GM19397 (cell line): ENCODE results near the gene RECK.
"Not testable (repeated sequence)": the region's sequence is repeated elsewhere in the genome, so short reads cannot be mapped to it uniquely, and the experiment has no call there.

Experiments
- ATAC-seq: cut with Tn5 transposase; IDR thresholded peaks from one replicate; pipeline ENCODE4 v1.9.1; 2021; ENCODE audit warnings: mild to moderate bottlenecking, moderate library complexity; ENCODE audit not compliant: unreplicated experiment

The RECK gene

GRCh38 chr9:36109071-36109470 lies 72.4 kb downstream of the RECK start:
- no peak for ATAC-seq

- ATAC-seq: no peak
Measured at GRCh38 chr9:36110434-36110833, 73.7 kb downstream of the RECK start.

GRCh38 chr9:36112516-36112915 lies 75.8 kb downstream of the RECK start:
- ATAC-seq: no peak

- ATAC-seq: no peak
Measured at GRCh38 chr9:36113999-36114398, 77.3 kb downstream of the RECK start.

GRCh38 chr9:36116593-36116992 lies 79.9 kb downstream of the RECK start:
- no peak for ATAC-seq

GRCh38 chr9:36118201-36118600 lies 81.5 kb downstream of the RECK start:
- no peak for ATAC-seq

GRCh38 chr9:36118706-36119105 lies 82.0 kb downstream of the RECK start:
- no peak for ATAC-seq

GRCh38 chr9:36119476-36119875 lies 82.8 kb downstream of the RECK start:
- no peak for ATAC-seq

GRCh38 chr9:36120705-36121104 lies 84.0 kb downstream of the RECK start:
- ATAC-seq: no peak

- no peak for ATAC-seq
Measured at GRCh38 chr9:36121971-36122370, 85.3 kb downstream of the RECK start.

- no peak for ATAC-seq
Measured at GRCh38 chr9:36123515-36123914, 86.8 kb downstream of the RECK start.

GRCh38 chr9:36125062-36125855 lies 88.5 kb downstream of the RECK start:
- ATAC-seq: no peak

- no peak for ATAC-seq
Measured at GRCh38 chr9:36126016-36126730, 89.5 kb downstream of the RECK start.

- no peak for ATAC-seq
Measured at GRCh38 chr9:36127652-36128244, 91.0 kb downstream of the RECK start.

- no peak for ATAC-seq
Measured at GRCh38 chr9:36128349-36128748, 91.6 kb downstream of the RECK start.

- no peak for ATAC-seq
Measured at GRCh38 chr9:36129139-36129538, 92.4 kb downstream of the RECK start.

- ATAC-seq: not testable (repeated sequence)
Measured at GRCh38 chr9:36131666-36132065, 95.0 kb downstream of the RECK start.

- no peak for ATAC-seq
Measured at GRCh38 chr9:36132086-36132485, 95.4 kb downstream of the RECK start.

GRCh38 chr9:36134761-36135505 lies 98.2 kb downstream of the RECK start:
- ATAC-seq: no peak

GRCh38 chr9:36135741-36136271 lies 99.1 kb downstream of the RECK start:
- no peak for ATAC-seq

- peak; percentile 94 for ATAC-seq
Measured at GRCh38 chr9:36136272-36136893, 99.7 kb downstream of the RECK start, which contains the start of gene GLIPR2. Gene GLIPR2 (plus strand): TSS chr9:36136733. CDS start chr9:36136779, 46 bp downstream.
